Activated T-cell treated with anti-CD3 and anti-CD28 coated beads for 24 hours (primary cell): ENCODE data around the gene RASA3.
A peak's percentile ranks its signal among the peaks of the same experiment; 100 is the strongest.

Experiments used
- DNase-seq: peaks from one replicate; pipeline ENCODE4 v3.0.0-alpha.2; 2020; ENCODE audit warnings: low read depth

Gene RASA3

DNA sequence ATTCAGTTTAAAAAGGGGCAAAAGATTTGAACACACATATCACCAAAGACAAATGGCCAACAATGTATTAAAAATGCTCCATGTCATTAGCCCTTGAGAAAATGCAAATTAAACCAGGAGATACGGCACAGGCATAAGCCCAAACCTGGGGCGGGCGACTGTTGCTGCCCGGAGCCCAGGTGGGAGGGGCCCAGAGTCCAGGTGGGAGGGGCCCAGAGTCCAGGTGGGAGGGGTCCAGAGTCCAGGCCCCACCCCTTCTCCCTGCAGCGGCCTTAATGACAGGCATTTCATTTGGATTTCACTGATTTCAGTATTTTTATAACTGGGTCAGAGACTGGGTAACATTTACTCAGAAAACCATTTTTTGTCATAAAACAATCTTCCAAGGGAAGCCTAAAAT is 78.2 kb downstream of the RASA3 start:
- no peak for DNase-seq

DNA sequence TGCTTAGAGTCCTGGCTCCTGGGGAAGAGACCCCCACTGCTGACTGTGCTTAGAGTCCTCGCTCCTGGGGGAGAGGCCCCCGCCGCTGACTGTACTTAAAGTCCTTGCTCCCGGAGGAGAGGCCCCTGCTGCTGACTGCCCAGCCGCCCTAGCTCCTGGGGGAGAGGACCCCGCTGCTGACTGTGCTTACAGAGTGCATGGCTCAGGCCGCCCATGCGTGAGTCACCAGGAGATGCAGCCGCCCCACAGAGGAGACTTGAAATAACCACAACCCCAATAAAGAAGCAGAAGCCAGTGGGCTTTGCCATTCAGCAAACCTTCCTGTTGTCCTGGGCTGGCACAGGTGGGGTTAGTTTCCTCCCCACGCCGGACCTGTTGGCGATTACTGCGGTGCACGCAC is 79.4 kb downstream of the RASA3 start:
- DNase-seq = no peak

DNA sequence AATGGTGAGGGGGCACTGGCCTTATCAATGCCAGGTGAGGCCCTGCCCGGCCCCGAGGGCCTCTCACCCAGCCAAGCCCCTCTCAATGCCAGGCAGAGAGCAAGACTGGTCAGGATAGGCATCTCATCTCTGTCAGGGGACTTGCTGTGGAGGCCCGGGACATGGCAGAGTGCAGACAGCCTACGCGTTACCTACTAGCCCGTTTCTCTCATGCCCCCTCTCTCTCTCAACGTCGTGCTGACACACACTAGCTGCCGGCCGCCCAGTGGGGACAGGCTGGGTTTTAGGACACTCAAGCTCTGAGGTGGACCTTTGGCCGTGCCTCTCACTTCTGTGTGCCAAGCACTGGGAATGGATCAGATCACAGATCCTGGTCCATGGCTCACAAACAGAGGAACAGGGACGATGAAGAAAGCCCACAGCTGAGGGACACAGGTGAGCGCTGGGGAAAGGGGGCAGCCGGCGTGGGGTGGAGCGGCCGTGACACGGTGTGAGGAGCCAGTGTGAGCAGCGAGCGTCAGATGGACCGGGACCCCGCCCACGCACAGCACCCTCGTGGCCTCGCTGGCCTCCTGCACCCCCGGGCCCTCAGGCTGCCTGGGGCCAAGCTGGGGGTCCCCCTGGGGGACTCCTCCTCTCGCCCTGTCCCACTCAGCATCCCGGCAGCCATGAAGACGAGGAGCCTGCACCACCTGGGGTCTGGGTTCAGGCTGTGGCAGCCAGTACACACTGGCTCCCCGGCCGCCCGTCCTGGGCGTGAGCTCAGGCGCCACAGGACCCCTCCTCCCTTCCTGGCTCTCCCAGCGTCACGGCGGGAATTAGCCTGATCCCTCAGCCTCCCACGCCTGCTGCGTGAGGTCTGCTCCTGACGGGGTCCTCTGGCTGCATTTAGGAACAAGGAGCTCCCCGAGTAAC is 81.6 kb downstream of the RASA3 start:
- no peak for DNase-seq

DNA sequence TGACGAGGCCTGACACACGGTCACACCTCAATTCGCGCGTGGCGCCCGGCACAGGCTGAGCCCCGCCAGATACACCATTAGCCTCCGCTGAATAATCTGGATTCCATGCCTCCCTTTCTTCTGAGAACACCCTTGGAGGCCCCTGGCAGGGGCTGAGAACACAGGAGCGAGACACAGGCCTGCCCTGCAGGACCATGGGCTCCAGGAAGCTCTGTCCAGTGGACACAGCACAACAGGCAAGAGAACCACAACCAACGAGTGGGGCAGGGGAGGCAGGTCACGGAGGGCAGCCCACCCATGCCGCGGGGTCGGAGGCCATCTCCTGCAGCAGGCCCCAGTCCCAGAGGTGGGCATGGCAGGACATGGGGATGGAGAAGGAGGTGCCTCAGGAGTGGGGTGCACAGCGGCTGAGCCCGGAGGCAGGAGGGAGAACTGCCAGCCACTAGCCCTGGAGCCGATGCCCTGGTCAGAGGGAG is 82.8 kb downstream of the RASA3 start:
- DNase-seq = no peak

DNA sequence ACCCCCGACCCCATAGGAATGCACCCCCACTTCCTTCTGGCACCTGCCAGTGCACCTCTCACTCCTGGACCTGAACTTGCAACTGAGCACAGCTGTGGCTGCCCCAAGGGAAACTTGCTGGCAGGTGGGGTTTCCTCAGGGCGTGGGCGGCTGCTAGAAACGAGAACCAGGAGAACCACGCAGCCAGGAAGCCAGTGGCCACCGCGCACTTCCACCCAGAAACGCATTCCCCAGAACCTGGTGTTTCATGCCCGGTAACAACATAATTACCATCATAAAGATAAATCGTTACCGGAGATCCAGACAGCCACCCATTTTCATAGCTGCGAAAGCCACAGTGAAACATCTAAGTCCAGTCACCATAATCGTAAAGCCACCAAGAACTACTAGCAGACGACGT is 83.4 kb downstream of the RASA3 start:
- DNase-seq = peak; percentile 52

DNA sequence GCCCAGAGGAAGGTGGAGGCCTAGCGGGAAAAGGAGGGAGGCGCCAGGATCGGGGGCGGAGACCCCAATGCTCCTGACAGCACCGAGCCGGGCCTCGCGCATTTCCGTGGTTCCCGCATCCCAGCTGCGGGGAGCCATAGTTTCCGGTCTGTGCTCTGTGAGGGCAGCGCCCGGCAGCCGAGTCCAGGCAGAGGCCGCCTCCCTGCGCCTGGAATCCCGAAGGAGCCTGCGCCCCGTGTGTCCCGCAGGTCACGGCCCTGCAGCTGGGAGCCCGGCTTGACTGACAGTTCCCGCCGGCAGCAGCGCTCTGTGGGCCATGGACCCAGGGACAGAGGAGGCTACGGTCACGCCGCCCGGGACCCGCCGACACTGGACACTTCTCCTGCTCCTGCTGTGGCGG is 84.0 kb downstream of the RASA3 start:
- DNase-seq = no peak

DNA sequence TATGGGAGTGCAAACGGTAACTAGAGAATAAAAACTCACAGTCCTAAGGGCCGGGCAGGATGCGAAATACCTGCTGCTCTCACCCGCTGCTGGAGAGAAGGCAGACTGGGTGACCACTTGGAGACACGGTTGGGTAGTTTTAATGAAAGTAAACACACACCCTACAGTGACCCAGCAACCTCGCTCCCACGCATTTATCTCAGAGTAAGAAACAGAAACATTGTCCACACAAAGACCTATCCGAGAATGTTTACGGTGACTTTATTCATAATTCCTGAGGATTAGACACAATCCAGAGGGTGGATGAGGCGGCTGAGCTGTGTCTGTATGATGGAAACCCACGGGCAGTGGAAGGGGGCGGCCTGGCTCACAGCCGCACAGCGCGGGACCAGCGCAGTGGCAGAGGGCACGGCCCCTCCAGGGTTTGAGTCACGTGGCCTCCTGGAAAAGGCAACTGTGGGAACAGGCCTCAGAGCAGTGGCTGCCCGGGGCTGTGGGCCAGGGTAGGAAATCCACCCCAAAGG is 85.0 kb downstream of the RASA3 start:
- DNase-seq = no peak

DNA sequence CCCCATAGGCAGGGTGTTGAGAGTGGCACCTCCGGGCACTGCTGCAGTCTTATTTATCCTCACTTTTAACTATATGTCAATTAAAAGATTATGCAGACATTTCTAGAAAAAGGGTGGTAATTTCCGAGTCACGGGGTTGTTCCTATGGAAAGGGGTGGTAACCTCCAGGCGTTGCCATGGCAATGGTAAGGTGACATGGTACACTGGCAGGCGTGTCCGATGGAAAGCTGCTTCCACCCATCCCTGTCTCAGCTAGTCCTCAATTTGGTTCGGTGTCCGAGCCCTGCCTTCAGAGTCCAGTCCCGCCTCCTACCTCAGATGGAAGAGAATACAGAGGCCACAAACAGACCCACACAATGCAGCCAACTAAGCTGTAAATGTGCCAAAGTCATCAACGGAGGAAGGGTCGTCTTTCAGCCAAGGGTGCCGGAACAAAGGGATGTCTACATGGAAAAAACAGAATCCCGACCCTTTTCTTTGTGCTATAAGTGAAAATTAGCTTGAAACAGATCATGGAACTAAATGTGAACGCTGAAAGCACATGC is 85.9 kb downstream of the RASA3 start:
- no peak for DNase-seq

DNA sequence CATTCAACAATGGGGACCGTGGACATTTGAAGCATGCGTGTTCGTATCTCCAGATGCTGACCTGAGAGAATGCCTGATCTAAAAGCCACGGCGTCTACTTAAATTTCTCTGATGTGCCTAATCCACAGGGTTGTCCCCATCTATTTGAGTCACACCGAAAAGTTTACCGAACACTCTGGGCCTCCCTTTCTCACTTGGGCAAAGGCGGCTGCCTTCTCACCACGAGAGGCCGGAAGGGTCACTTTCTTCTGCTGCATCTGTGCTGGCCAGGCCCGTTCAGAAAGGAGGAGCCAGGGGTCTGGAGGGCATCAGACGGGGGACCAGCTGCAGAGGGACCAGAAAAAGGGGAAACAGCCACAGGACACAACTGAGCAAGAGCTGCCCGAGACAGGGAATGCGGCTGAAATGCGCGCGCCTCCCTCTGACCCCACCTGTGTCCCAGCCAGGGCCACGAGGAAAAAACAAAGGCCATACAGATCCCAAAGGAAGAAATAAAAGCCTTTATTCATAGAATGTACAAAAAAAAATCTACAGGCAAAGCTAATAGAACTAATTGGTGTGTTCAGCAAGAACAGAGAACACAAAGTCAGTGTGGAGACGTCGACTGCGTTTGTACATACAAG is 87.2 kb downstream of the RASA3 start:
- DNase-seq = no peak

DNA sequence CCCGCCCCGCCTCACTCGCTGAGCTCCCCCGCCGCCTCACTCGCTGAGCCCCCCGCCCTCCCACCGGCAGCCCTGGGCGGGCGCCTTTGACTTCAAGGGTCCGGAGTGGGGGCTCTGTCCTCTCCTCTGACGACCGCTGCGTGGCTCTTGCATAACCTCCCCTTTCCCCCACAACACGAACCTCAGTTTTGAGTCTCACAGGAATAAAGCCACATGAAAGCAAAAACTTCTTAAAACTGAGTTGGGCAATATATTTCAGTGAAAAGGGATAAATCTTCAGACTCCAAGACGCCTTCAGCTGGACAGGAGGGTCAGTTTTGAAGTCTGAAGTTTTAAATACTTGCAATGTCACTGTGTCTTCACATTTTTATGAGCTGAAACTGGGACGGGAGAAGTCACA is 87.9 kb downstream of the RASA3 start:
- no peak for DNase-seq

DNA sequence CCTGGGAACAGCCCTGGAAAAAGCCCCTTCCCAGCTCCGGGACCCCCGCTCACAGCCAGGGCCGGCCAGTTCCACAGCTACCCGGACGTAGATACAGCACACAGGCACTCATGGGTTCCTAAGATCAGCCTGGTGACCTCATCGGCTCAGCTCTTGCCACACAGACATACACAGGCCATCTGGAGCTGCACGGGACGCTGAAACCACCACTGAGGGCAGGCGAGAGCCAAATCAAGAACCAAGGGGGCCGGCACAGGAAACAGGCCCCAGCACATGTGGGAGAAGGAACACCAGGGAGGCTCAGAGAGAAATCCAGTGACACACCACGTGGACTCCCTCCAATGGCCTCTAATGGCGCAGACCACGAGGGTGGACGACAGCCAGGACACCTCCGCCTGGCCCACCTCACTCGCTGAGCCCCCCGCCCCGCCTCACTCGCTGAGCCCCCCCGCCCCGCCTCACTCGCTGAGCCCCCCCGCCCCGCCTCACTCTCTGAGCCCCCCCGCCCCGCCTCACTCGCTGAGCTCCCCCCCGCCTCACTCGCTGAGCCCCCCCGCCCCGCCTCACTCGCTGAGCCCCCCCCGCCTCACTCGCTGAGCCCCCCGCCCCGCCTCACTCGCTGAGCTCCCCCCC is 88.9 kb downstream of the RASA3 start:
- DNase-seq = no peak

DNA sequence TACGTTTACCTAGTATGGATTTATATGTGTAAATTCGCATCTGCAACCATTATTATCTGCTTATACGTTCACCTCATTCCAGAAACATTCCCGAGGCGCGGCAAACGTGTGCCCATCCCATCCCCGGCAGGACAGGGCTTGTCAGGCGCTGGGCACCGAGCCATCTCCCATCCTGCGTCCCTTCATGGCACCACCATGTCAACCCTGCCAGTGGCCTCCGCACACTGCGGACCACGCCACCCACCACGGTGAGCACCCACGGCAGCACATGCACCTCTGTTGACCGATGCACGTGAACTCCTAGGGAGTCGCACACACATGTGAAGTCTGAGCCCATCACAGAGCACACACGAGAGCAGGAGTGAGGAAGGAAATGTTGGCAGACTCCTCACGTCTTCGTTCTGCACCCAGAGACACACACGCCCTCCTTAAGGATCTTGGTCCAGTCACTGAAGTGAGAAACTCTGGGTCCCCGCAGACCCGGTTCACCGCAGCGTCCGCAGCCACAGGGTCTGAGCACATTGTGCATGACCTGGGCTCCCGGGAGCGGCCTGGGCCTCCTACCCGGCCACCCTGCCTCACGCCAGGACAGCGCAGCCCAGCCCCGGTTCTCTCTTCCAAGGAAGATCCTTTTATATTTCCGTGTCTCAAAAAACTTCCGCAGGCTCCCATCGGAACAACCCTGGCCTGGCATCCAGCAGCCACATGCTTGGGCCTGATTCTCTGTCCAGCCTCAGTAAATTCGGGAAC is 90.2 kb downstream of the RASA3 start:
- no peak for DNase-seq

DNA sequence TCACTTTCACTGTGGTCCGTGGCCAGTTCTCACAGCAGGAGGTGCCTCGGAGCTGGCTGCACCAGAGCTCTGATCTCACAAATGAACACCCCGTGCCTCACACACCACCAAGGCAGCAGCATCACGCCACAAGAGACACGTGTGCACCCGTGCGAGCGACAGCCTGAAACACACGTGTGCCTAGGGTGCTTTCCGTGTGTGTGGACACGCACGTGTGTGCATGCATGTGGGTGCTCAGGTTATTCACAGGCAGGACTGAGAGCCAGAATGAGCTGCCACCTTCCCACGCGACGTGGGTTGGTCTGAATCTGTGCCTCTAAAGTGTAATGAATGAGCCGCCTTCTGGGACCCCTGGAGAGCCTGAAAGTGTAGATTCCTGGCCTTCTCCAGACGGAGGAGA is 90.9 kb downstream of the RASA3 start:
- no peak for DNase-seq

DNA sequence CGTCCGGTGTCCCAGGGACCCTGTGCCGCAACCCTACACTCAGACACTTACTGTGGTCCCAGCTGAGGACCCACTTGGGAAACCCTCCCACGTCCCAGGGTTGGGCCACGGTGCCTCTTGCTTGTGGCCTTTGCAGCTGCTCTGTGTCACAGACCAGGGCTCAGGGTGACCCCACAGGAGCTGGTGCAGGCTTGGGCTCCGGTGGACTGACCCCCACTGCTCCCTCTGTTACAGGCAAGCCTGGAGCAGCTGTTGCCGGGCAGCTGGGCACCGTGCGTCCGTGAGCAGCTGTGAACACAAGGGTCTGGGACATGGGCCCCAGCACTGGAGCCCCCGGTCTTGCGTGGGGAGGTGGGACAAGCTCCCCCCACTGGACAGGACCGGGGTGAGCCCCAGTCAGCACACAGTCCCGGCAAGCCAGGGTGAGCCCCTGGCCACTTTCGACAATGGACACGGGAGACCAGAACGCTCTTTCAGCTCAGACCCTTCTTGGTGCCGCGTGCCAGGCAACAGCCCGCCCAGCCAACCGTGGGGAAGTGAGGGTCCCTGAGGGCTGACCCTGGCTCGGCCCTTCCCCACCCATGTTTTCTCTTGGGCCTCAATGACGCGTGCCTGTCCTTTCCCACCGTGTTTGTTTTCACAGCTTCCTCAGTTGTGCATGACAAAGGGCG is 92.8 kb downstream of the RASA3 start:
- DNase-seq = no peak

DNA sequence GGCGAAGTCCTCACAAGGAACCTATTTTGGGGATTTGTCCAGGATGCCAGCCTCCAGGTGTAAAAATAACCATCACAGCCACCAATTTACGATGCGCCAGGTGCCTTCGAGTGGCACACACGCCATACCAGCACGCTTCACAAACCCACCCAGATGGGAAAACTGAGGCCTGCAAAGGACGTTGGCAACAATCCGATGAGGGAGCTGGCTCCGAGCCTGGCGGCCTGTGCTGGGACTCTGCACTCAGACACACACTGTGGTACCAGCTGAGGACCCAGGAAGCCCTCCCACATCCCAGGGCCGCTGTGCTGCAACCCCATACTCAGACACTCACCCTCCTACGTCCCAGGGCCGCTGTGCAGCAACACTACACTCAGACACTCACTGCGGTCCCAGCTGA is 93.5 kb downstream of the RASA3 start:
- no peak for DNase-seq

DNA sequence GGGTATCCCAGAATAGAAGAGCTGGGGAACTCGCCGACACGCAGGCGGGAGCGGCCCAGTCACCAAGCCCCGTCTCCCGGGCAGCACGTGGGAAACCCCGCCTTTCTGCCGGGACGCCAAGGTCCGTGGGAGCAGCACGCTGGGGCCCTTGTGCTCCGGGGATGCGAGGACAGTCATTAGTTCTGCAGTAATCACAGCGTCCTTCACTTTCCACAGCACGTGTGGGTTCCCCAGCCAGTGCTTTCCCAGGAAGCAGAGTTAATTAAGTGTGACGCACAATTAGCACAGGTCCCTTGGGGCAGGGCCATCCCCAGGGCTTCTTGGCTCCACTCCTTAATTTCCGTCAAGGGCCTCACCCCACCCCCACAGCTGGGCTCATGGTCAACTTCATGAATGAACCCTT is 94.2 kb downstream of the RASA3 start:
- DNase-seq = no peak

DNA sequence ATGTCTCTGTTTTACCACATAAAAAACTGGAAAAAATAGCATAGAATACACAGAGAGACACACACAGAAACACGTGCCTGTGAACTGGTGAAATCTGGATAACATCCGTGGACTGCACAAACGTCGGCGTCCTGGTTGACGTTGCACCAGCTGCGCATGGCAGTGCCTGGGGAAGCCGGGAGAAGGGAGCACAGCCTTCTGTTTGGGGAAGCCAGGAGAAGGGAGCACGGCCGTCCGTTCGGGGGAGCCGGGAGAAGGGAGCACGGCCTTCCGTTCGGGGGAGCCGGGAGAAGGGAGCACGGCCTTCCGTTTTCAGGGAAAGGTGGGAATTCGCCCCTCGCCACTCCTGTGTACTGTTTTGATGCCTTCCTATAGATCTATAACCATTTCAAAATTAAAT is 94.7 kb downstream of the RASA3 start:
- DNase-seq = no peak

DNA sequence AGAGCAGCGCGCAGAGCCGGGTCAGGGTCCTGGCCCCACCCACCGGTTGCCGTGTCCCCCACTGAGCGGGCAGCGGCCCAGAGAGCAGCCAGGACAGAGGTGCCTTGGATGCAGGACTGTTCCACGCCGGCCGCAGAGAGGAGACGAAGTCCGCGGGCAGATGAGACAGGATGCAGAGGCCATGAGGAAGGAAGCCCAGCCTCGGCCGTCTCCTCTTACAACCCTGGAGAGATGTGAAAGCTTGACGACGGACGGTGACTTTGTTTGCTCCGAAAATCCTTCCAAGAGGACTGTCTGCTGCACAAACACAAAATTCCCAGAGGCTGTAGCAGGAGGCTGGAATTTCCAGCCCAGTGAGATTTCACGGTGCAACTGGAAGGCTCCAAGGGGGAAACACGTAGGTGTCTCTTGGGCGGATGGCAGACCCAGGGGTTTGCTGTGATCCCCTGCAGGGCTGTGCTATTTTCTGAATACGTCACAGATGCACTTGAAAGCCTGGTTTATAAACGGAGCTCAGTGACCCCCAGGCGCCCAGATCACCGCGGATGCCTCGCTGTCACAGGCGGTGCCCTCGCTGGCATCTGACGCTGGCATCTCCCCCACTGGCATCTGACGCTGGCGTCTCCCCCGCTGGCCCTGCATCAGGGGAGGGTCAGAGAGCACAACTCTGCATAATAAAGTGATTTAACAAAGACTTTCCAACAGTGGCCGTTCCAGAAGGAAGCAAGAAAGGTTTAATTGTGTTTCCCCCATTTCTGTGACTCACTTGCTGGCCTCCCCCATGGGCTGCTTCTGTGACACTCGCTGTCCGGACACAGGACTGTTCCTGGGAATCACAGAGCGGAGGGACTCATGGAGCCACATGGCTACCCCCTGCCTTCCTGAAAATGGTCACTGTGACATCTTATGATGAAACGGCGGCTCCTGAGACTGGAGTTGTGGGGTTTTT is 96.6 kb downstream of the RASA3 start:
- DNase-seq = no peak

DNA sequence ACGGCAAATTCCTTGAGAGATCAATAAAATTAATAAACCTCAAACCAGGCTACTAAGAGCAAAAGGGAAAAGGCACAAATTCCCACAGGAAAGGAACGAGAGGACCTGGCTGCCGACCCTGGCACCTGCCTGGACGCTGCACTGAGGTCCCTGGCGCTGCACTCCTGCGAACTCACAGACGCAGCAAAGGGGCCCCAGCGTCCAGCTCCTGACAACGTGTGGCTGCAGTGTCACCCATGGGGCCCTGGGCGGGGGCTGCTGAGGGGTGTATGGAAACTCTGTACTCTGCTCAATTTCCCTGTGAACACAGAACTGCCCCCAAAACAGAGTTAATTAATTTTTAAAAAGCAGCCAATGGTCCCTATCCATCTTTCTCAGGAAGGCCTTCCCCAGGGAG is 97.2 kb downstream of the RASA3 start:
- DNase-seq = no peak

DNA sequence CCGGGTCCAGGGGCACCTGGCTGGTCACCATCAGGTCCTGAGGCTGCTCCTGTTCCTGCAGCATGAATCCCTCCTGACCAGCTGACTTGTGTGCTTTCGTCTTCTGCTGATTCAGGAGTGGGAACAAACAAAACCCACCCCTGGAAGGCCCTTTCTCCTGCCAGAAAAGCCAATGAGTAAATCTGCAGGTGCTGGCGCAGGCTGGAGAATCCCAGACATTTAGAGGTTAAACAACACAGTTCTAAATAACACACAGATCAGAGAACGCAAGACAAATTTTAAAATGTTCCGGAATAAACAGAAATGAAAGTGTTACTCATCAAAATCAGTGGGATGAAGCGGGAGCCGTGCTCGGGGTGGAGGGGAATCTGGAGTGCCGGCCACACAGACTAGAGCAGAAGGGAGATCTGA is 97.9 kb downstream of the RASA3 start:
- no peak for DNase-seq
